Neuronal stem cell (in vitro differentiated cells): Measurements from ENCODE around the gene RNLS.

Experiments
- DNase-seq: peaks from one replicate; pipeline ENCODE4 v3.0.0-alpha.2; 2013; ENCODE audit warnings: low spot score
- H2AFZ ChIP-seq: one replicate; pipeline ENCODE4 v1.6.1; 2013; ENCODE audit warnings: mild to moderate bottlenecking, low read length, inconsistent platforms
- H2AK5ac ChIP-seq: 2 replicates; pipeline ENCODE4 v1.6.1; 2013; ENCODE audit warnings: low read depth, mild to moderate bottlenecking, inconsistent platforms, low read length, moderate library complexity, mixed read lengths
- H2BK120ac ChIP-seq: 2 replicates; pipeline ENCODE4 v1.6.1; 2013; ENCODE audit warnings: low read depth, mild to moderate bottlenecking, inconsistent platforms, low read length, moderate library complexity, mixed read lengths
- H2BK12ac ChIP-seq: one replicate; pipeline ENCODE4 v1.6.1; 2013; ENCODE audit warnings: low read length, inconsistent platforms
- H2BK15ac ChIP-seq: 2 replicates; pipeline ENCODE4 v1.6.1; 2013; ENCODE audit warnings: mild to moderate bottlenecking, low read length, inconsistent platforms, mixed read lengths
- H2BK5ac ChIP-seq: one replicate; pipeline ENCODE4 v1.6.1; 2013; ENCODE audit warnings: inconsistent platforms, mild to moderate bottlenecking, low read length, moderate library complexity
- H3K14ac ChIP-seq: one replicate; pipeline ENCODE4 v1.6.1; 2013; ENCODE audit warnings: low read length, inconsistent platforms
- H3K18ac ChIP-seq: 2 replicates; pipeline ENCODE4 v1.6.1; 2013; ENCODE audit warnings: low read length, inconsistent platforms
- H3K23ac ChIP-seq: 2 replicates; pipeline ENCODE4 v1.6.1; 2013; ENCODE audit warnings: low read depth, mild to moderate bottlenecking, mixed read lengths, low read length, inconsistent platforms; ENCODE audit not compliant: poor library complexity
- H3K27ac ChIP-seq: replicated peaks from 3 replicates; pipeline ENCODE4 v1.5.1; 2013; ENCODE audit warnings: low read length, inconsistent platforms
- H3K27me3 ChIP-seq, 3 experiments: 2 replicates each; pipeline ENCODE4 v1.6.1; 2013; ENCODE audit warnings: low read length in 3 of 3, mild to moderate bottlenecking in 2 of 3, inconsistent platforms in 1 of 3, low read depth in 1 of 3, mixed read lengths in 1 of 3, moderate library complexity in 1 of 3; ENCODE audit not compliant: control insufficient read depth in 3 of 3, insufficient read depth in 3 of 3
- H3K36me3 ChIP-seq, 2 donors: replicated peaks in 1 of 2; 2 replicates each; pipeline ENCODE4 v1.6.1; 2013; ENCODE audit warnings: low read length in 2 of 2; ENCODE audit not compliant: control insufficient read depth in 2 of 2, insufficient read depth in 2 of 2
- H3K4ac ChIP-seq: 2 replicates; pipeline ENCODE4 v1.6.1; 2013; ENCODE audit warnings: inconsistent platforms, mild to moderate bottlenecking, low read length, moderate library complexity
- H3K4me1 ChIP-seq, 2 donors: 1 replicate in 1 of 2; 2 replicates in 1 of 2; pipeline ENCODE4 v1.6.1; 2013; ENCODE audit warnings: low read length in 2 of 2, low read depth in 1 of 2; ENCODE audit not compliant: control insufficient read depth in 2 of 2, insufficient read depth in 1 of 2
- H3K4me2 ChIP-seq: one replicate; pipeline ENCODE4 v1.6.1; 2013; ENCODE audit warnings: mild to moderate bottlenecking, low read length, inconsistent platforms; ENCODE audit not compliant: insufficient read depth, poor library complexity, severe bottlenecking
- H3K4me3 ChIP-seq, 2 donors: 2 replicates each; pipeline ENCODE4 v1.5.1; 2013; ENCODE audit warnings: low read length in 2 of 2, mild to moderate bottlenecking in 2 of 2, inconsistent platforms in 1 of 2, moderate library complexity in 1 of 2
- H3K79me1 ChIP-seq: one replicate; pipeline ENCODE4 v1.6.1; 2013; ENCODE audit warnings: low read depth, mild to moderate bottlenecking, inconsistent platforms, low read length, moderate library complexity
- H3K9ac ChIP-seq: one replicate; pipeline ENCODE4 v1.6.1; 2013; ENCODE audit warnings: mild to moderate bottlenecking, low read depth, low read length, inconsistent platforms; ENCODE audit not compliant: poor library complexity
- H3K9me3 ChIP-seq, 2 donors: replicated peaks in 1 of 2; 2 replicates each; pipeline versions ENCODE3 to v1.6.1; 2013; ENCODE audit warnings: low read length in 2 of 2, mild to moderate bottlenecking in 2 of 2, inconsistent platforms in 1 of 2, low read depth in 1 of 2, mixed read lengths in 1 of 2, moderate library complexity in 1 of 2; ENCODE audit not compliant: control insufficient read depth in 2 of 2, insufficient read depth in 1 of 2
- H4K8ac ChIP-seq: one replicate; pipeline ENCODE4 v1.6.1; 2013; ENCODE audit warnings: low read depth, mild to moderate bottlenecking, inconsistent platforms, low read length, moderate library complexity
- H4K91ac ChIP-seq: one replicate; pipeline ENCODE4 v1.6.1; 2013; ENCODE audit warnings: low read length, low read depth, mild to moderate bottlenecking, inconsistent platforms; ENCODE audit not compliant: poor library complexity
- WGBS, 2 donors: extraction: QIAGEN DNeasy Blood & Tissue Kit; methylation state at CpG; one replicate each; pipeline ENCODE4 v1.1.7; 2013; ENCODE audit warnings: missing lambda C conversion rate in 2 of 2, mixed read lengths in 1 of 2; ENCODE audit not compliant: insufficient read length in 2 of 2, insufficient replicate concordance in 1 of 2; ENCODE audit errors: extremely low coverage in 2 of 2; 5-methylcytosine and 5-hydroxymethylcytosine counted together

The RNLS gene

GRCh38 chr10:88545359-88545758 lies 37.8 kb downstream of the RNLS start:
- Histone ChIP-seq H3K4me2 (no peak overlapping the region), H2BK12ac (no peak overlapping the region), H3K36me3 (no peaks in the 10 kb centered on the region), H3K4me1 (peaks cover 0 to 2% of the 10 kb centered on the region in 2 donors), H3K4me3 (no peak overlapping the region), H4K8ac (no peak overlapping the region), H3K27me3 (no peaks in the 10 kb centered on the region), H2BK15ac (no peak overlapping the region), H2AK5ac (no peak overlapping the region), H3K4ac (no peak overlapping the region), H3K79me1 (no peaks in the 10 kb centered on the region), H3K18ac (no peak overlapping the region), H3K14ac (no peak overlapping the region), H4K91ac (no peak overlapping the region), H3K9me3 (no peaks in the 10 kb centered on the region), H2BK120ac (no peak overlapping the region), H3K27ac (no peak overlapping the region), H2BK5ac (no peak overlapping the region), H3K23ac (no peak overlapping the region), H2AFZ (no peak overlapping the region), H3K9ac (no peak overlapping the region)
- DNase-seq: no peak
- no CpG with 5 or more reads among the region's 4 CpGs for WGBS, 2 donors

- H2BK12ac ChIP-seq: no peak overlapping the region
- H3K18ac ChIP-seq: no peak overlapping the region
- H4K91ac ChIP-seq: no peak overlapping the region
- no peak overlapping the region for H3K4ac ChIP-seq
- WGBS, 2 donors: no CpG with 5 or more reads among the region's 2 CpGs
- no peak for DNase-seq
- H2AK5ac ChIP-seq: no peak overlapping the region
- no peak overlapping the region for H3K27ac ChIP-seq
- no peaks in the 10 kb centered on the region for H3K79me1 ChIP-seq
- H2BK120ac ChIP-seq: no peak overlapping the region
- H3K9me3 ChIP-seq: no peaks in the 10 kb centered on the region
- H3K9ac ChIP-seq: no peak overlapping the region
- no peaks in the 10 kb centered on the region for H3K27me3 ChIP-seq
- H3K4me1 ChIP-seq: peaks cover 0 to 2% of the 10 kb centered on the region in 2 donors
- H3K14ac ChIP-seq: no peak overlapping the region
- no peak overlapping the region for H4K8ac ChIP-seq
- H2BK15ac ChIP-seq: no peak overlapping the region
- no peak overlapping the region for H3K4me3 ChIP-seq
- H2AFZ ChIP-seq: no peak overlapping the region
- no peak overlapping the region for H2BK5ac ChIP-seq
- no peaks in the 10 kb centered on the region for H3K36me3 ChIP-seq
- H3K23ac ChIP-seq: no peak overlapping the region
- H3K4me2 ChIP-seq: no peak overlapping the region
Observed at GRCh38 chr10:88544140-88544870, 38.8 kb downstream of the RNLS start.

GRCh38 chr10:88542522-88542921 lies 40.6 kb downstream of the RNLS start:
- no peaks in the 10 kb centered on the region for H3K9me3 ChIP-seq

GRCh38 chr10:88541116-88541626 lies 41.9 kb downstream of the RNLS start:
- Histone ChIP-seq H3K23ac (no peak overlapping the region), H2AFZ (no peak overlapping the region), H3K36me3 (no peaks in the 10 kb centered on the region), H3K4me2 (no peak overlapping the region), H2BK15ac (no peak overlapping the region), H2AK5ac (no peak overlapping the region), H4K8ac (no peak overlapping the region), H3K4ac (no peak overlapping the region), H3K14ac (no peak overlapping the region), H3K4me1 (peaks cover 0 to 2% of the 10 kb centered on the region in 2 donors), H2BK5ac (no peak overlapping the region), H3K18ac (no peak overlapping the region), H3K9ac (no peak overlapping the region), H3K4me3 (no peak overlapping the region), H3K27me3 (no peaks in the 10 kb centered on the region), H2BK12ac (no peak overlapping the region), H2BK120ac (no peak overlapping the region), H3K79me1 (no peaks in the 10 kb centered on the region), H3K9me3 (no peaks in the 10 kb centered on the region), H3K27ac (no peak overlapping the region), H4K91ac (no peak overlapping the region)
- DNase-seq: no peak
- WGBS, 2 donors: no CpG with 5 or more reads among the region's 5 CpGs

More at GRCh38 chr10:88542522-88542921, 40.6 kb downstream of the RNLS start:
- H2BK5ac ChIP-seq: no peak overlapping the region
- no peak overlapping the region for H3K4ac ChIP-seq
- no peak overlapping the region for H3K27ac ChIP-seq
- no peak overlapping the region for H2AFZ ChIP-seq
- H3K4me2 ChIP-seq: no peak overlapping the region
- no peak overlapping the region for H2BK120ac ChIP-seq
- H4K8ac ChIP-seq: no peak overlapping the region
- H3K79me1 ChIP-seq: no peaks in the 10 kb centered on the region
- no peak overlapping the region for H3K18ac ChIP-seq
- WGBS, 2 donors: no CpG with 5 or more reads among the region's 4 CpGs
- no peak overlapping the region for H4K91ac ChIP-seq
- no peak overlapping the region for H2AK5ac ChIP-seq
- no peak overlapping the region for H3K4me3 ChIP-seq
- H3K4me1 ChIP-seq: peaks cover 0 to 2% of the 10 kb centered on the region in 2 donors
- no peaks in the 10 kb centered on the region for H3K36me3 ChIP-seq
- no peak overlapping the region for H2BK15ac ChIP-seq
- H3K14ac ChIP-seq: no peak overlapping the region
- H3K9ac ChIP-seq: no peak overlapping the region
- no peak overlapping the region for H2BK12ac ChIP-seq
- no peaks in the 10 kb centered on the region for H3K27me3 ChIP-seq
- H3K23ac ChIP-seq: no peak overlapping the region
- DNase-seq: no peak
